TTC549 (cell line): ENCODE results near the gene SELENOM.
"Not testable (repeated sequence)": the region's sequence is repeated elsewhere in the genome, so short reads cannot be mapped to it uniquely, and the experiment has no call there.

Source experiments
- FAIRE-seq: peaks from 2 replicates; lab custom pipeline; 2012; peaks lifted over from hg19 to GRCh38; lab: Jason Lieb, UNC

Gene SELENOM

DNA sequence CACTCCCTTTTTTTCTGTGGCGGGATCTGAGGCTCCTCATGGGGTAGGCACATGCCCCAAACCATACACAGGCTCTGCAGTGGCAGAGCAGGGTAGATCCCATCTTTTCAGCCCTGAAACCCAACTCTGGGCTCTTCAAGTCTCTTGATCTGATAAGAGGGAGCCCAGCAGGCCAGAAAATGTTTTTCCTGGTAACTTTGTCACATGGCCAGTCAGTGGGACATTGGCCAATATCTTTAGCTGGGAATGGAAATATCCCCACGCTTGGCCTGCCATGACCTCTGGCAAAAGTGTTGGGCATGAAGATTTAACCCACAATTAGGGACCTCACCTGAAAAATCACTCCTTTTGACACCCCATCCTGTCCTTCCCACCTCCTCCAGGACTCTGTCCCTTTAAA is 23.5 kb upstream of the SELENOM start:
- FAIRE-seq = no peak

DNA sequence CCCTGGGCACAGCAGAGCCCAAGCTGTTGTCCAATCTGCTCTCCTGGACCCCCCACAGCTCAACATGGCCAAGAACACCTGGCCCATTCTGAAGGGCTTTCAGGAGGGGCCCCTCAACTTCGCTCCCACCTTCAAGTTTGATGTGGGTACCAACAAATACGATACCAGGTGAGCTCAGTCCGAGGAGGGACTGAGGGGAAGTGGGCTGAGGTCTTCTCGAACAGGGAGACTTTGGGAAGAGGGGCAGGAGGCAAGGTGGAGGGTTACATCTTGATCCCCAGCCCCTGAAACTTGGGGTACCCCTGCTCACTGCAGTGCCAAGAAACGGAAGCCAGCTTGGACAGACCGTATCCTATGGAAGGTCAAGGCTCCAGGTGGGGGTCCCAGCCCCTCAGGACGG is 20.8 kb upstream of the SELENOM start:
- FAIRE-seq = no peak

DNA sequence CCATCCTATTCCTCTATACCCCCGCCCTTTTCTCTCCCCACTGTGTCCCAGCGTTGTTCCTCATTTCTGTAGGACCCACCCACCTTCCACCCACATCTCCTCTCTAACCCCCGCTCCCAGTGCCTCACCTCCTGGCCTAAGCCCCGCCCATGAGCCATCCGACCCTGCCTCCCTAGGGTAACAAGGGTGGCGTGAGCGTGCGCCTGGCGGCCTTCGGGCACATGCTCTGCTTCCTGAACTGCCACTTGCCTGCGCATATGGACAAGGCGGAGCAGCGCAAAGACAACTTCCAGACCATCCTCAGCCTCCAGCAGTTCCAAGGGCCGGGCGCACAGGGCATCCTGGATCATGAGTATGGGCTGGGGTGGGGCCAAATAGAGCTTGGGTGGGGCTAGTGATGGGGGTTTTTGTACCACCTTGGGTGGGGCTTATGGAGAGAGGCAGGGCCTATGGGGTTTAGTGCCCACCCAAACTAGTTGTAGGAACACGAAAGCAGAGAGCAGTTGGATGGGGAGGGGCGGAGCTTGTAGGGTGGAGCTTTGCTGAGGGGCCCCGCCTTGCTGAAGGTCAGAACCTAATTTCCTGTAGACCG is 19.9 kb upstream of the SELENOM start:
- no peak for FAIRE-seq

DNA sequence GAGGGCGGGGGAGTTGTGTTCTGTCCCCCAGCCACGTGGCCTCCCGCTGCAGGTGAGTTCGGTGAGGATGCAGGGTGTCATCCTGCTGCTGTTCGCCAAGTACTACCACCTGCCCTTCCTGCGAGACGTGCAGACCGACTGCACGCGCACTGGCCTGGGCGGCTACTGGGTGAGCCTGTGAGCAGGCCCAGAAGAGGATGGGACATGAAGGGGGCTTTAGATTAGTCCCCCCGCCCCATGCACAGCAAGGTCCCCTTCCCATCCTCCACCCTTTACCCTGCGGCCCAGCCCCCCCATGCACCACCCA is 19.5 kb upstream of the SELENOM start:
- no peak for FAIRE-seq

DNA sequence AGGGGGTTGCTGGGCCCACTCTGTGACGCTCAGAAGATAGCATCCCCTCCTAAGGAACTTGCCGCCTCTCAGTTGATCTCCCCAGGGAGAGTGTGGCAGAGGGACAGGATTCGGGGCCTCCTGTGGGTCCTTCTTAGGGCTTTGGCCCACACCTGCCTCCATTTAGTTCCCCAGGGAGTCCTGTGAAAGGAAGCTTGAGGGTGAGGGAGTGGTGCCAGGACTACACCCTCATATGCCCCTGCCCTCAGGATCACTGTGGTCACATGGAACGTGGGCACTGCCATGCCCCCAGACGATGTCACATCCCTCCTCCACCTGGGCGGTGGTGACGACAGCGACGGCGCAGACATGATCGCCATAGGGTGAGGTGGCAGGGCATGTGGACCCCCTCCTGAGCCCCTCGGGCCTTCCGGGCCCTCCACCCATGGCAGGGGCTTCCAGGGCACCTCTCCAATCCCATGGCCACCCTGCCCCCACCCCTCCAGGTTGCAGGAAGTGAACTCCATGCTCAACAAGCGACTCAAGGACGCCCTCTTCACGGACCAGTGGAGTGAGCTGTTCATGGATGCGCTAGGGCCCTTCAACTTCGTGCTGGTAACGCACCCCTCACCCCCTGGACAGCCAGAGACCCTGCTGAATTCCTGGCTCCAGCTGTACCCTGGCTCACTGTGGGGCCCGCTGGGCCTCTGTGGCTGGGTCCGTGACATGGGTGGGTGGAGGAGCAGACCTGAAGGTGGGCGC is 18.9 kb upstream of the SELENOM start:
- no peak for FAIRE-seq

DNA sequence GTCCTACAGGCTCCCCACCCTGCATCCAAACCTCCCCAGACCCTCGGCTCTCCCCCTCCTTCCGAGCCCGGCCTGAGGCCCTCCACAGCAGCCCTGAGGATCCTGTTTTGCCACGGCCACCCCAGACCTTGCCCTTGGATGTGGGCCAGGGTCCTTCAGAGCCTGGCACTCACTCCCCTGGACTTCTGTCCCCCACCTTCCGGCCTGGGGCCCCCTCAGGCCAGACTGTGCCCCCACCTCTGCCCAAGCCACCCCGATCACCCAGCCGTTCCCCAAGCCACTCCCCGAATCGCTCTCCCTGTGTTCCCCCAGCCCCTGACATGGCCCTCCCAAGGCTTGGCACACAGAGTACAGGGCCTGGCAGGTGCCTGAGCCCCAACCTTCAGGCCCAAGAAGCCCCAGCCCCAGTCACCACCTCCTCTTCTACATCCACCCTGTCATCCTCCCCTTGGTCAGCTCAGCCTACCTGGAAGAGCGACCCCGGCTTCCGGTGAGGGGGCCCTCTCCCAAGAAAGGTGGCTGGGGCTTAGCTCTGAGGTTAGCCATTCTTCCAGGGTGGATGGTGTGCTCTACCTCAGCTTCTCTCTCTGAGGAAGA is 18.3 kb upstream of the SELENOM start:
- FAIRE-seq = no peak

DNA sequence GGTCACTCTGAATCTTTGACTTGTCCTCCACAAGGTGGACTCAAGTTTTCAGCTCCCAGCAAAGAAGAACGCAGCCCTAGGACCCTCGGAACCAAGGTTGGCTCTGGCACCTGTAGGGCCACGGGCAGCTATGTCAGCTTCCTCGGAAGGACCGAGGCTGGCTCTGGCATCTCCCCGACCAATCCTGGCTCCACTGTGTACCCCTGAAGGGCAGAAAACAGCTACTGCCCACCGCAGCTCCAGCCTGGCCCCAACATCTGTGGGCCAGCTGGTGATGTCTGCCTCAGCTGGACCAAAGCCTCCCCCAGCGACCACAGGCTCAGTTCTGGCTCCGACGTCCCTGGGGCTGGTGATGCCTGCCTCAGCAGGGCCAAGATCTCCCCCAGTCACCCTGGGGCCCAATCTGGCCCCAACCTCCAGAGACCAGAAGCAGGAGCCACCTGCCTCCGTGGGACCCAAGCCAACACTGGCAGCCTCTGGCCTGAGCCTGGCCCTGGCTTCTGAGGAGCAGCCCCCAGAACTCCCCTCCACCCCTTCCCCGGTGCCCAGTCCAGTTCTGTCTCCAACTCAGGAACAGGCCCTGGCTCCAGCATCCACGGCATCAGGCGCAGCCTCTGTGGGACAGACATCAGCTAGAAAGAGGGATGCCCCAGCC is 17.6 kb upstream of the SELENOM start:
- FAIRE-seq = no peak

DNA sequence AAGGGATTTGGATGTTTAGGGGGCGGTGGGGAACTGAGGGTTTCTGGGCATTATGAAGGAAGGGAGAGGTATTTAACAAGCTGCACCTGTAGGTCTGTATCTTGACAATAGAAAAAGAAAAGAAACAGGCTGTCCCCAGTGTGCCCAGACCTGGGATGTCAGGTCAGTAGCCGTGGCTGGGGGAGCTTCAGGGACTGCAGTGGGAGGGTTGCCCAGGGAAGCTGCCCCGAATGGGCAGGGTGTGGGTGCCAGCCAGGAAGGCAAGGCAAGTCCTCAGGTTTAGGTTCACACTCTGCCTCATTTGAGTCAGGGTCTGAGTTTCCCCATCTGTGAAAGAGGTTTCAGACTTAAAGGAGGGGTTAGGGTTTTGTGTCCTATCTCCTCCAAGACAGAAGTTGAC is 16.9 kb upstream of the SELENOM start:
- no peak for FAIRE-seq

DNA sequence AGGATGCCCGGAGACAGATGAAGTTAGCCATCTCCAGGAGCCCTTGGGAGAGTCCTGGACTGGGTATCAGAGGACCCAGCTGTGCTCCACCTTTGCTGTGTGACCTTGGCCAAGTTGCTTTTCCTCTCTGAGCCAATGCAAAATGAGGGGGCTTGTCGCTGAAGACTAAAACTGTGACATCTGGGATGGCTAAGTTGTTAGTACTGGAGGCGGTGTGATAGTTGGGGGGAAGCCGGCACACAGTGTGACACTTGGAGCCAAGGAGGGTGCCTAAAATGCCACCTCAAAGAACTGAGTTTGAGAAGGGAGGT is 15.9 kb upstream of the SELENOM start:
- FAIRE-seq = no peak

DNA sequence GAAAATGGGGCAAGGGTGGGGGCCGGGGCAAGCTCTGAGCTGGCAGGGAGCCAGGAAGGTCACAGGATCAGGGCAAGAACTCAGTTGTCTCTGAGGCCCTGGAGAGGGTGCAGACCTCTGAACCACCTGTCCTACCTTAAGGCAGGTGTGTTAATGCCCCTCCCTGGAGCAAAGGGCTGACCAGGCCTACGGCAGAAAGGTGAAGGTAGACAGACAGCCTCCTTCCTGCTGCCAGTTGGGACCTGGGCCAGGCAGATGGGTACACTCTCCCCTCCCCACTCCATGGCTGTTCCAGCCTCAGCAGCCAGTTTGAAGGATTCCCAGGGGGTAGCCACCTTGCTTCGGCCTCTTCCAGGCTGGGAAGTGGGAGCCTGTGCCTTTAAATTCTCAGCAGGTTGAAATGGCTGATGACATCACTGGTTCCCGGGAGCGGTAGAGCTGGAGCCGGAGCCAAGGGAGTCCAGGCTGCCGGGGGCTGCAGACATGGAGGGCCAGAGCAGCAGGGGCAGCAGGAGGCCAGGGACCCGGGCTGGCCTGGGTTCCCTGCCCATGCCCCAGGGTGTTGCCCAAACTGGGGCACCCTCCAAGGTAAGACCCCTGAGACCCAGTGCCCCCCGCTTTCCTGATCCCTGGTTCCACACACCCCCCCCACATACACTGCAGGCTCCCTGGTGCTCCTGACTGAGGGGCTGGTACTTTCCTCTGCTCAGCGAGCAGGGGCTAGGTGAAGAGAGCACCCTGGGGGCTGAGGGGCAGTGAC is 15.3 kb upstream of the SELENOM start, which contains the start of gene INPP5J:
Gene INPP5J (plus strand): TSS at position 435 of the 760 bp plus-strand sequence. CDS start 49 bp downstream, at position 484.
- no peak for FAIRE-seq

DNA sequence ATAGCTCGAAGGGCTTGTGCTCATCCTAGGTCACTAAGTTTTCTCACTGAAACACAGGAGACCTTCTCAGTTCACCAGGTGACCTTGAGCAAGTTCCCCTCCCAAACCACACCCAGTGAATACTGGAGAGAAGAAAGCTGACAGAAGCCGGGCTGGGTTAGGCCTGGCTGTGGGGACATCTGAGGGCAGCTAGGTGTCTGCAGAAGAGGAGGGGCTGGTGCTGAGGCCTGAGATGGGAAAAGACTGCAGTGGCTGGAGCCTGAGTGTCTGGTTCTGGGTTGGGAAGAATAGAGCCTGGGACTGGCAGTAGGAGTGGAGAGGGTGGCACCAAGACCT is 14.8 kb upstream of the SELENOM start:
- FAIRE-seq = no peak

DNA sequence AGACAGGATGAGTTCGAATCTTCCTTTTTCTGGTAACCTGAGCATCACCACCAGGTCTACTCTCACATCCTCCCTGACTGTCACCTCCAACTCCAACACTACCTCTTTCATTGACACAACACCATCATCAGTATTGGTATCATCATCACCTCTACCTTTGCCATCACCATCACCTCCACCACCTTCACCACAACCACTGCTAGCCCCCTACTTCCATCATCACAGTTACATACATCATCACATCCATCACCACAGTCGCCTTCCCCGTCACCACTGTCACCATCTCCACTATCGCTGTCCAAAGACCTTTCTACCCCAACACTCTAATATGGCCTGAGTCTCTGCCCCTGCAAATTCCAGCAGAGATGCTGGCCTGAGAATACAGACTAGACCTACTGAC is 14.0 kb upstream of the SELENOM start:
- no peak for FAIRE-seq

DNA sequence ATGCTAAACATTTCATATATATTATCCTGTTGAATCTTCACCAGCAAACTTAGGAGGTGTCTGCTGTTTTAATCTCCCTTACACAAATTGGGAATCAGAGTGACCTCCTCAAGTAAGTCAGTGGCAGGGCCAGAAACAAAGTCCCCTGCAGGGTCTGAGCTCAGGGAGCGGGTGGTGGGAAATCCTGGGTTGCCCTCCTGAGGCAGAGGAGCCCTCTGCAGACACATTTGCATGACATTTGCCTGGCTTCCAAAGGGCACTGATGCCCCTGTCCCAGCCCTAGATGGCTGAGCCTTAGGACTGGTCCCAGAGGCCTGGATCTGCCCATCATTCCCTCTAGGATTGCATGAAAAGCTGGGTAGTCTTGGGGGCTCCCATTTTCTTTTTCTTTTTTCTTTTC is 13.3 kb upstream of the SELENOM start:
- no peak for FAIRE-seq

DNA sequence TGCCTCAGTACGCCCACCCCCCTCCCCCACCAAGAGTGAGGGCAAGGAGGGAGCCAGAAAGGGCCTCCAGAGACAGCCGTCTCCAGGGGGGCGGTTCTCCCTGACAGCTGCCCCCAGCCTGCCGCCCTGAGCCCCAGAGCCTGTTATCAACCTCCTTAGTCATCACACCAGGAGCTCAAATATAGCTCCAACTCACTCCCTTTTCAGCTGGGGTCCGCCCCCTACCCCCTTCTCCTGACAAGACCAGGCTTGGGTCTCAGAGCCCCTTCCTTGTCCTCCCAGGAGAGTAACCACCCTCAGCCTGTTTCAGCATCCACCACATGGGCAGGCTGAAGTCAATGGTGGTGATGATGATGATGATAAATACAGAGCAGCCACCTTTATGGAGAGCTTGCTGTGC is 12.9 kb upstream of the SELENOM start:
- no peak for FAIRE-seq

DNA sequence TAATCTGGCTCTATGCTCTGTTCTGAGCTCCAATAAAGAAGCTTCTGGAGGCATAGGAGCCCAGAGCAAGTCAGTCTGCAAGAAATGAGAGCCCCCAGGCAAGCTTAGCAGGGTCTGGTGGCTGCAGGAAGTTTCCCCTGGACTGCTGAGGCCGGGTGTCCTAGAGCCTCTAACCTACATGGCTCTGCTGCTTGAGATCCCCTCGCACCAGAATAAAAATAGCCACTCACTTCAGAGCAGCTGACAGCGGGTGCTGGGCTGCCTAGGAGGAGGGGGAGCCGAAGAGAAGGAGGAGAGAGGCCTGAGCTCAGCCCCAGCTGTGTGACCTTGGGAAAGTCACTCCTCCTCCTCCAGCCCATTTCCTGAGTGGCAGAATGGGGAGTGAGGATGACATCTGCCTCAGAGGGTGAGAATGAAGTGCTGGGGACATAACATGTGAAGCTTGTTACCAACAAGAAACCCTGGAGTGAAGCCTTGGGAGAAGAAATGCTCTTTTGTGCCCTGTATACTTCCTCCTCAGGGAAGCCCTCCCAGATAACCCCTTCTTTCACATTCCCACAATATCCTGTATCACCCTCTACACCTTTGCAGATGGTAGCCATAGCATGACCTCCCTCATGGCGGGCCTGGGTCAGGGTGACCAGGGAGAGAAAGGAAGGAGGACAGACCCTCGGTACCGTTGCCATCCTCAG is 11.8 kb upstream of the SELENOM start:
- FAIRE-seq = no peak

DNA sequence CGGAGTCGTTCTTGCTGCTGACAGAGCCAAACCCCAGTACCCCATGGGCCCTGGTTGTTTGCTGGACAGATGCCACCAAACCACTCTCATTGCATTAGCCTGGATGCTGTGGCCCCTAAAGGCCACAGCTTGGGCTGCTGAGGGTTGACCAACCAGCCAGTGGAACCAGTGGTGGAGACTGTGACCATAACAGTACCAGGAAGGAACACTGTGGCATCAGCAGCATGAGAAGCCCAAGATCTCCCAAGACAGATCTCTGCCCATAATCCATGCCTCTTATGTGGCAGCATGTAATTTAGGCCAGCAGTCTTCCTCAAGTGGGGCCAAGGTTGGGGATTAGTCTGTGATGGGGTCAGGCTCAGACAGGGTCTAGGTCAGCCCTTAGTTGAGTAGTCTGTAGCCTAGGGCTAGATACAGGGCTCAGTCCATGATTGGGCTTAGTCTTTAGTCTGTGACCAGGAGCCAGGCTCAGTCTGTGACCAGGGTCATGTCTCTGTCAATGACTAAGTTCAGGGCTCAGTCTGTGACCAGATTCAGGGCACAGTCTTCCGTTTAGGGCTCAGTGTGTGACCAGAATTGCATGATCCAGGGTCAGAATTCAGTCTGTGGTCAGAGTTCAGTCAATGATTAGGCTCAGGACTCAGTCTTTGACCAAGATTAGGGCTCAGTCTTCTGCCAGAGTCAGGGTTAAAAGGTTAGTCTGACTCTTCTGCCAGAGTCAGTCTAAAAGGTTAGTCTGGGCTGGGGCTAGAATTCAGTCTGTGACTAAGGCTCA is 10.9 kb upstream of the SELENOM start:
- FAIRE-seq = no peak

DNA sequence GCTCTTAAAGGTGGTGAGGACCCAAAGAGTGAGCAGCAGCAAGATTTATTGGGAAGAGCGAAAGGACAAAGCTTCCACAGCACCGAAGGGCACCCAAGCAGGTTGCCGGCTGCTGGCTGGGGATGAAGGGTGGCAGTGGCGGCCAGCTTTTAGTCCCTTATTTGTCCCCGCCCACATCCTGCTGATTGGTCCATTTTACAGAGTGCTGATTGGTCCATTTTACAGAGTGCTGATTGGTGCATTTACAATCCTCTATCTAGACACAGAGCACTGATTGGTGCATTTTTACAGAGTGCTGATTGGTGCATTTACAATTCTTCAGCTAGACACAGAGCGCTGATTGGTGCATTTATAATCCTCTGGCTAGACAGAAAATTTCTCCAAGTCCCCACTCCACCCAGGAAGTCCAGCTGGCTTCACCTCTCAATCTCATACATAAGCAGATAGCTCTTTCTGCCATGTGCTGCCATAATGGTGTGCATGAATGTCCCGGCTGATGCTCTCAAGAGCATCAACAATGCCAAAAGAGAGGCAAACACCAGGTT is 5.3 kb upstream of the SELENOM start:
- not testable (repeated sequence) for FAIRE-seq

DNA sequence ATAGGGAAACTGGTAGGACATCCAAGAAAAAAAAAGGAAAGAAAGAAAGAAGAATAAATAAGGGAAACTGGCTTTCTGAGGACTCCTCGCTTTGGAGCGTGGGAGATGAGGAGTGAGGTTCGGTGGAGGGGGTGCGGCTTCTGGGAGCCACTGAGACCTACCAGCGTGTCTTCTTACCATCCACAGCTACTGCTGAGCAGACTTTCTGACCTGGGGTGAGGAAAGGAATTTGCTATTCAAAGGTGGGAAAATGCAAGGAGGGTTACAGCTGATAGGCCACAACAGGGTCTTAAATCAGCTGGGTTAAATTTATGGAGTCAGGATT is 488 bp upstream of the SELENOM start:
- FAIRE-seq = no peak

DNA sequence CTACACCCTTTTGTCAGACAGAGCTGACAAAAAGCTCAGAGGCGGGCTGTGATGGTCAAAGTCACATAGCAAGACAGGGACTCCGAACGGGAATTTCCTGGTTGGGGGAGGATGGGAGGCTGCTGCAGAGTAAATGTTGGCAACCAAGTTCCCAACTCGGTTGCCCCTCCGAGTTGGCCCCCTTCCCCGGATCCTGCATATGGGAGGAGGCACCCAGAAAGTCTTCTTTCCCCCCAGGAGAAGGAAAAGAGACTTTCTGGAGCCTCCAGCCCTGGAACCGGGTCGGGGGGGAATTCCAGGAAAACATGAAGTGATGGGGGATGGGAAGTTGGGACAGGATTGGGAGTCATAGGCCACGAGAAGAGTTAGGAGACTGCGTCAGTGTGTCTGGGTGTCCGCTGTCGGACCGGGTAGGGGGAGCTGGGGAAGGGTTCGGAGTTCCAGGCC is 614 bp downstream of the SELENOM start:
- FAIRE-seq = no peak

DNA sequence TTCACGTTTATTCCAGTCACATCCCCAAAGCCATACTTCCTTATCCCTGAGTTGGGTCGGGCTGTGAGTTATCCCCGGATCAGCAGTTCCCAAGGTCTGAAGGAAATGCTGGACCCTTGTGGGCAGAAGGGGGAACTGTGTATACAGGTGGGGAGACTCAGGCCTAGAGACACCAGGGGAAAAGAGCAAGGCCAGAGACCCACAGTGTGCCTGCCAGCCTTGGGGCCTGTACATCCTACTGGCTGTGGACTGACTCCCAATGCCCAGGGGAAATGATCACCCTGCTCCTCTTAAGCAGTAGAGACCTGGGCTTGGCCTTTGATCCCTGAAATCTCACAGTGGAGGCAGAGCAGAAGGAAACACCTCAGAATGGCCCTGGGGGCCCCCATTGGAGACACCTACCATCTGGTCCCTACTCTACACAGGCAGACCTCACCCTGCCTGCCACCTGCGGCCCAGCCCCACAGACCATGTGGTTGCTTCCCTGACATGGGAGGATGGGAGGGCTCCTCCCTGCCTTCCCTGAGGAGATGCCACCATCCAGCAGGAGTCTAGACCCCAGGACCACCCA is 1.3 kb downstream of the SELENOM start:
- FAIRE-seq = no peak

DNA sequence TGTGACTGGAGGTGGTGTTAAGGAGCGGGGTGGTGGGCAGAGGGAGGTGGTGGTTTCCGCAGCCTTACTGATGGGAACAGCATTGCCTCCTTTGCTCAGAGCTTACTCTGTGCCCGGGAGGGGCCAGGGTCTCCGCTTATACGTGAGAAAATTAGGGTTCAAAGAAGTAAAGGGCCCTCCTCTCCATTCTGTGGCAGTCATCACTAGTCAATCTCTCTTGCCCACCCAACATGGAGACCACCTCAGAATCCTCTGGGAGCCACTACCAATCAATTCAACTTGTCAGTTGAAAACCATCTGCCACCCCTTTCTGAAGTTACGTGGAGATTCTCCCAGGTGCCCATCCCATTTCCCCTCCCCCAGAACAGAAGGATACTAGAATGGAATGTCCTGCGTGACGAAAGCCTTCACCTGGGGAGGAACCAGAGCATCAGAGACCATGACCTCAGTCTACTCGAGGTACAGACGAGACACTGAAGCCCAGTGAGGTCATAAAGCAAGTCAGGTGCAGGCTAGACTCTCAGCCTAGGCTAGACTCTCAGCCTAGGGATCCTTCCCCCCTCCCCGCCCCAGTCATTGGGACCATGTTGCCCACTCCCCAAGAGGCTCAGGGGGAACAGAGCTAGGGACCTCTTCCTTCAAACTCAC is 2.0 kb downstream of the SELENOM start:
- no peak for FAIRE-seq
